HepG2 (cell line): ENCODE measurements around the gene PCBP4. TPM values are rescaled to one million over a fixed set of nuclear protein-coding genes. Genes with fewer than 3 reads are reported as not detected.

ENCODE experiments used
- ATAC-seq: fragments of 200-7000 bp; cut with Tn5 transposase; 3 replicates; pipeline ENCODE4 v1.9.1; 2020; ENCODE audit warnings: mild to moderate bottlenecking, moderate library complexity
- BruUV-seq: library from RNA; stranded (reverse); fragments of 400-500 nt; replicated peaks from 2 replicates; lab custom pipeline; 2021; lab: Mats Ljungman, UMichigan
- CTCF ChIA-PET: fragments of 300-600 bp; formaldehyde crosslinking; extraction: SDS; loops from one replicate; lab custom pipeline; 2021; ENCODE audit warnings: low total read pairs, inconsistent platforms, low intra/inter-chr PET ratio; lab: Yijun Ruan, JAX
- POLR2A ChIA-PET: fragments of 350-600 bp; sonication (Branson Sonifier 250); formaldehyde crosslinking; loops from one replicate; lab custom pipeline; 2020; ENCODE audit warnings: antibody characterized with exemption, inconsistent platforms; lab: Yijun Ruan, JAX
- DNase-seq: peaks from one replicate; pipeline ENCODE4 v3.0.0-alpha.2; 2015; ENCODE audit warnings: low spot score
- FAIRE-seq: peaks from 3 replicates; lab custom pipeline; 2011; peaks lifted over from hg19 to GRCh38; lab: Jason Lieb, UNC
- H2AFZ ChIP-seq: one replicate; pipeline ENCODE4 v1.6.1; 2011; ENCODE audit warnings: low read length, inconsistent platforms
- H3K27ac ChIP-seq: fragments of 300-600 bp; 3 replicates; pipeline ENCODE4 v1.8.0; 2011; ENCODE audit warnings: mixed run types, mild to moderate bottlenecking, mixed read lengths, low read length, inconsistent platforms; ENCODE audit not compliant: insufficient read depth; ENCODE audit errors: extremely low read length
- H3K27me3 ChIP-seq, 2 experiments: fragments of 200-600 bp in 1 of 2; 2 replicates in 1 of 2; 3 replicates in 1 of 2; pipeline versions ENCODE4 v1.6.0 to v1.8.0; 2011; ENCODE audit warnings: low read length in 2 of 2, mild to moderate bottlenecking in 2 of 2, moderate library complexity in 2 of 2, inconsistent platforms in 1 of 2; ENCODE audit not compliant: insufficient read depth in 2 of 2, control insufficient read depth in 1 of 2
- H3K36me3 ChIP-seq, 2 experiments: fragments of 200-600 bp in 1 of 2; replicated peaks in 1 of 2; 2 replicates in 1 of 2; 3 replicates in 1 of 2; pipeline versions ENCODE4 v1.5.1 to v1.8.0; 2011; ENCODE audit warnings: low read length in 2 of 2, inconsistent platforms in 1 of 2; ENCODE audit not compliant: insufficient read depth in 2 of 2, control insufficient read depth in 1 of 2
- H3K4me1 ChIP-seq: 2 replicates; pipeline ENCODE4 v1.5.1; 2012; ENCODE audit warnings: low read length, inconsistent platforms; ENCODE audit not compliant: insufficient read depth
- H3K4me2 ChIP-seq: 2 replicates; pipeline ENCODE4 v1.6.0; 2011; ENCODE audit warnings: low read depth, low read length, inconsistent platforms
- H3K4me3 ChIP-seq, 3 experiments: fragments of 200-600 bp in 1 of 3; sonication (generic), shearing (Covaris generic) in 1 of 3; replicated peaks in 1 of 3; 2 replicates each; pipeline ENCODE4 v1.5.1; 2011 to 2016; ENCODE audit warnings: low read length in 3 of 3, inconsistent platforms in 2 of 3, low read depth in 2 of 3, mild to moderate bottlenecking in 2 of 3, control low read depth in 1 of 3, mixed read lengths in 1 of 3; ENCODE audit not compliant: insufficient read depth in 1 of 3
- H3K79me2 ChIP-seq: one replicate; pipeline ENCODE4 v1.6.1; 2011; ENCODE audit warnings: low read length, inconsistent platforms; ENCODE audit not compliant: insufficient read depth
- H3K9ac ChIP-seq: 2 replicates; pipeline ENCODE4 v1.6.0; 2011; ENCODE audit warnings: mild to moderate bottlenecking, low read depth, low read length, inconsistent platforms; ENCODE audit not compliant: insufficient read depth
- H3K9me3 ChIP-seq: 2 replicates; pipeline ENCODE4 v1.5.1; 2012; ENCODE audit warnings: mild to moderate bottlenecking, low read length
- H4K20me1 ChIP-seq: 2 replicates; pipeline ENCODE4 v1.6.0; 2011; ENCODE audit warnings: inconsistent platforms, mild to moderate bottlenecking, low read length, moderate library complexity; ENCODE audit not compliant: insufficient read depth
- AGO2 ChIP-seq: fragments of 200-400 bp; formaldehyde crosslinking; optimal IDR thresholded peaks from 2 replicates; pipeline ENCODE3; 2017; ENCODE audit warnings: mild to moderate bottlenecking, low read depth, low read length, moderate library complexity
- CERS6 ChIP-seq: sonication (generic); formaldehyde crosslinking; IDR thresholded peaks from 2 replicates; pipeline ENCODE4 v1.5.0; 2020; ENCODE audit warnings: missing genetic modification reagents
- ETV6 ChIP-seq: sonication (generic); formaldehyde crosslinking; conservative IDR thresholded peaks from 2 replicates; pipeline ENCODE4 v1.4.0; 2020; ENCODE audit warnings: missing genetic modification reagents
- HNRNPL ChIP-seq: fragments of 200-400 bp; formaldehyde crosslinking; IDR thresholded peaks from 2 replicates; pipeline ENCODE4 v1.6.1; 2017; ENCODE audit warnings: mild to moderate bottlenecking, low read depth, low read length
- POLR2G ChIP-seq: fragments of 200-400 bp; formaldehyde crosslinking; IDR thresholded peaks from 2 replicates; pipeline ENCODE4 v1.6.1; 2018; ENCODE audit warnings: mild to moderate bottlenecking, low read depth, low read length, moderate library complexity
- SMARCC2 ChIP-seq: fragments of 450-650 bp; IDR thresholded peaks from 2 replicates; pipeline ENCODE4 v1.6.1; 2017; ENCODE audit warnings: antibody characterized with exemption, mild to moderate bottlenecking
- SMARCE1 ChIP-seq: fragments of 450-650 bp; IDR thresholded peaks from 2 replicates; pipeline ENCODE4 v1.6.1; 2017; ENCODE audit warnings: borderline replicate concordance
- ZNF629 ChIP-seq: sonication (generic); formaldehyde crosslinking; conservative IDR thresholded peaks from 2 replicates; pipeline ENCODE4 v1.5.0; 2020; ENCODE audit warnings: missing genetic modification reagents
- WGBS: methylation state at CpG from one replicate; pipeline ENCODE4 v1.1.6; 2017; ENCODE audit warnings: low lambda C conversion rate; 5-methylcytosine and 5-hydroxymethylcytosine counted together
- in situ Hi-C: cut with HindIII; loops from 2 replicates; pipeline ENCODE4 v1.10.0; 2017; ENCODE audit warnings: low pct_unique_long_range_greater_than_20kb; ENCODE audit not compliant: extremely low pct_ligation_motif_present
- intact Hi-C: fragments of 100-400 bp; cut with micrococcal nuclease; formaldehyde crosslinking; loops from one replicate; pipeline ENCODE4 v1.10.0; 2022; ENCODE audit not compliant: unreplicated experiment
- polyA plus RNA-seq, 8 experiments: library from polyadenylated mRNA; depleted of rRNA in 3 of 8; stranded (reverse) in 7 of 8; unstranded in 1 of 8; fragments of >200 nt; fragmentation: Illumina TruSeq in 4 of 8; extraction: Trizol in 4 of 8; gene quantifications; 2 replicates each; pipeline versions ENCODE4 v1.2.1 to v1.2.3, GENCODE V29; 2011 to 2016; ENCODE audit warnings: low read depth in 4 of 8, missing spikeins in 1 of 8, mixed read lengths in 1 of 8; ENCODE audit not compliant: insufficient read depth in 1 of 8
- total RNA-seq, 5 experiments: library from RNA; depleted of rRNA; stranded (reverse); fragments of >200 nt; fragmentation: Illumina TruSeq; extraction: Trizol; gene quantifications; 2 replicates each; pipeline ENCODE4 v1.2.3, GENCODE V29; 2016; ENCODE audit warnings: low read depth in 1 of 5
- TF ChIP-seq, protein P1 (sequence below): sonication (generic); formaldehyde crosslinking; IDR thresholded peaks from 2 replicates; pipeline ENCODE4 v1.5.1; 2020; ENCODE audit warnings: mild to moderate bottlenecking, missing genetic modification reagents, moderate library complexity

Gene PCBP4
- total and polyA plus RNA-seq, 2 of the 13 experiments (the other 11 are each of a cell fraction or from before 2014, with no cell fraction given), result 36.8 to 51.3 TPM

DNA sequence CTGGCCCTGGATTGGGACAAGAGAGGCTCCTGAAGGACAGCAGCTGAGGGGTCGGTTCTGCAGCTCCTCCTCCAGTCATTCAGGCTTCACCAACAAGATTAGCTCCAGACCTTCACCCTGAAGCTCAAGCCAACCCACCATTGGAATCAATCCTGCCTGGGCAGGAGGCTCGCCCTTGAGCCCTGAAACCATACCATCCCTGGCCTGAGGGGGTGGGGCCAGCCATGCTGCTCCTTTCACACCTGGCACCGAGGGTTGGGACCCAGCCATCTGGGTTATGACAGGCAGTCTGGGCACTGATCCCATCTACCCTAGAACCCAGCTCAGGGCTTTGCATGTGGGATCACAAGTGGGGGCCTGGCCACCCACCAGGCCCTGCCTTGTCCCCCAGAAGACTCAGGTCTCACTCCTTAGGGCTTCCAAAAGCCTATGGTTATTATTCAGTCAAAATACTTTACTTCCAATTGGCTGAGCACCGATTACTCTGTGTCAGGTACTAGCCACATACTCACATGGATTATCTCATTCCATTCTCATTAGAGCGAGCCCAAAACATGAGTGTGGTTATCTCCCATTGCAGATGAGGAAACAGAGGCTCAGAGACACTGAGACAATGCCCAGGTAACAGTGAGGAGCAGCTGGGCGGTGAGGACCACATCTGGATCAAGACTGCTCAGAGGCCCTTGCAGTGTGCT lies 3.5 kb upstream of the PCBP4 start:
- H3K9me3 ChIP-seq, result no peaks in the 10 kb centered on the region
- BruUV-seq, result no TSS peak
- POLR2A ChIA-PET, result interaction anchor here (6.2 to 6.8 kb wide), 2 partner anchors 13 to 28 kb away, joined by 59 to 80 read pairs; partner anchors contain the start of genes ACY1, PARP3 and RRP9
- no peak overlapping the region for H3K9ac ChIP-seq
- H3K4me2 ChIP-seq, result no peak overlapping the region
- peaks cover 2 to 5% of the 10 kb centered on the region in 2 experiments; a peak in 1 of 5 replicates for H3K36me3 ChIP-seq
- DNase-seq, result no peak
- no peaks in the 10 kb centered on the region for H4K20me1 ChIP-seq
- peaks cover 14% of the 10 kb centered on the region for H3K79me2 ChIP-seq
- CTCF ChIA-PET, result no interaction called here
- peaks cover 78% of the 10 kb centered on the region for H3K4me1 ChIP-seq
- H2AFZ ChIP-seq, result no peak overlapping the region
- WGBS, result 88% methylated on average over 4 of the region's 6 CpGs
- FAIRE-seq, result no peak
- no peak for ATAC-seq
- TF ChIP-seq ETV6 (no peak), ZNF629 (CRISPR knock-in tag) (0 out of 2 replicates have a peak, but pooled peaks have one; percentile 1)
- TF ChIP-seq, all 625 proteins: peak for 1
- Histone ChIP-seq H3K27ac (no peak overlapping the region), H3K4me3 (no peak overlapping the region), H3K27me3 (no peaks in the 10 kb centered on the region; a peak in 1 of 5 replicates)
- in situ Hi-C loops (no loop called here), intact Hi-C loops (no loop called here)

- ChIA-PET POLR2A (interaction anchor here (1.2 to 6.8 kb wide), 3 partner anchors 13 to 470 kb away, joined by 3 to 80 read pairs (median 59); partner anchors contain the start of genes ACY1, DCAF1, PARP3 and RRP9), CTCF (no interaction called here)
- H3K79me2 ChIP-seq, result peaks cover 14% of the 10 kb centered on the region
- H3K27ac ChIP-seq, result no peak overlapping the region
- FAIRE-seq (no peak), ATAC-seq (no peak), DNase-seq (no peak)
- peaks cover 81% of the 10 kb centered on the region for H3K4me1 ChIP-seq
- no peaks in the 10 kb centered on the region for H3K9me3 ChIP-seq
- no peak overlapping the region for H3K4me3 ChIP-seq
- no peaks in the 10 kb centered on the region for H4K20me1 ChIP-seq
- H3K36me3 ChIP-seq, result peaks cover 2 to 5% of the 10 kb centered on the region in 2 experiments; a peak in 2 of 5 replicates
- no peak overlapping the region for H3K4me2 ChIP-seq
- TF ChIP-seq HNRNPL (peak; percentile 59; the same call in 1 of the 2 replicates), SMARCC2 (no peak), AGO2 (peak; percentile 38), SMARCE1 (no peak), POLR2G (0 out of 2 replicates have a peak, but pooled peaks have one; percentile 0), CERS6 (CRISPR knock-in tag) (no peak)
- TF ChIP-seq, protein P1, sequence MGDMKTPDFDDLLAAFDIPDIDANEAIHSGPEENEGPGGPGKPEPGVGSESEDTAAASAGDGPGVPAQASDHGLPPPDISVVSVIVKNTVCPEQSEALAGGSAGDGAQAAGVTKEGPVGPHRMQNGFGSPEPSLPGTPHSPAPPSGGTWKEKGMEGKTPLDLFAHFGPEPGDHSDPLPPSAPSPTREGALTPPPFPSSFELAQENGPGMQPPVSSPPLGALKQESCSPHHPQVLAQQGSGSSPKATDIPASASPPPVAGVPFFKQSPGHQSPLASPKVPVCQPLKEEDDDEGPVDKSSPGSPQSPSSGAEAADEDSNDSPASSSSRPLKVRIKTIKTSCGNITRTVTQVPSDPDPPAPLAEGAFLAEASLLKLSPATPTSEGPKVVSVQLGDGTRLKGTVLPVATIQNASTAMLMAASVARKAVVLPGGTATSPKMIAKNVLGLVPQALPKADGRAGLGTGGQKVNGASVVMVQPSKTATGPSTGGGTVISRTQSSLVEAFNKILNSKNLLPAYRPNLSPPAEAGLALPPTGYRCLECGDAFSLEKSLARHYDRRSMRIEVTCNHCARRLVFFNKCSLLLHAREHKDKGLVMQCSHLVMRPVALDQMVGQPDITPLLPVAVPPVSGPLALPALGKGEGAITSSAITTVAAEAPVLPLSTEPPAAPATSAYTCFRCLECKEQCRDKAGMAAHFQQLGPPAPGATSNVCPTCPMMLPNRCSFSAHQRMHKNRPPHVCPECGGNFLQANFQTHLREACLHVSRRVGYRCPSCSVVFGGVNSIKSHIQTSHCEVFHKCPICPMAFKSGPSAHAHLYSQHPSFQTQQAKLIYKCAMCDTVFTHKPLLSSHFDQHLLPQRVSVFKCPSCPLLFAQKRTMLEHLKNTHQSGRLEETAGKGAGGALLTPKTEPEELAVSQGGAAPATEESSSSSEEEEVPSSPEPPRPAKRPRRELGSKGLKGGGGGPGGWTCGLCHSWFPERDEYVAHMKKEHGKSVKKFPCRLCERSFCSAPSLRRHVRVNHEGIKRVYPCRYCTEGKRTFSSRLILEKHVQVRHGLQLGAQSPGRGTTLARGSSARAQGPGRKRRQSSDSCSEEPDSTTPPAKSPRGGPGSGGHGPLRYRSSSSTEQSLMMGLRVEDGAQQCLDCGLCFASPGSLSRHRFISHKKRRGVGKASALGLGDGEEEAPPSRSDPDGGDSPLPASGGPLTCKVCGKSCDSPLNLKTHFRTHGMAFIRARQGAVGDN (CRISPR knock-in tag), result 0 out of 2 replicates have a peak, but pooled peaks have one; percentile 1
- no TSS peak for BruUV-seq
- intact Hi-C loops (no loop called here), in situ Hi-C loops (no loop called here)
- WGBS, result 94% methylated on average over 3 of the region's 4 CpGs
- no peaks in the 10 kb centered on the region; a peak in 1 of 5 replicates for H3K27me3 ChIP-seq
- H3K9ac ChIP-seq, result no peak overlapping the region
- H2AFZ ChIP-seq, result no peak overlapping the region
Measured at GRCh38 chr3:51969841-51970240, 2.6 kb upstream of the PCBP4 start.
